GM23248 (cell line): Measurements from ENCODE around the gene GRM7. TPM values are rescaled to one million over a fixed set of nuclear protein-coding genes. Genes with fewer than 3 reads are reported as not detected.

ENCODE experiments used
- DNase-seq: peaks from one replicate; pipeline ENCODE4 v3.0.0-alpha.2; 2015
- H2AFZ ChIP-seq: fragments of 200-600 bp; sonication (generic); 2 replicates; pipeline ENCODE4 v1.6.1; 2016; ENCODE audit warnings: antibody characterized with exemption
- H3F3A ChIP-seq: fragments of 200-600 bp; sonication (generic); 2 replicates; pipeline ENCODE4 v1.6.1; 2016; ENCODE audit warnings: mild to moderate bottlenecking, antibody characterized with exemption, mixed run types; ENCODE audit not compliant: insufficient read depth
- H3K27ac ChIP-seq: fragments of 200-600 bp; sonication (generic); 2 replicates; pipeline ENCODE4 v1.5.1; 2016; ENCODE audit warnings: mild to moderate bottlenecking
- H3K27me3 ChIP-seq: fragments of 200-600 bp; sonication (generic); replicated peaks from 2 replicates; pipeline ENCODE4 v1.6.1; 2016; ENCODE audit warnings: mild to moderate bottlenecking; ENCODE audit not compliant: insufficient read depth
- H3K36me3 ChIP-seq: fragments of 200-600 bp; sonication (generic); 2 replicates; pipeline ENCODE4 v1.6.1; 2016; ENCODE audit warnings: low read depth, mild to moderate bottlenecking
- H3K4me1 ChIP-seq: fragments of 200-600 bp; sonication (generic); 2 replicates; pipeline ENCODE4 v1.6.1; 2016; ENCODE audit warnings: mild to moderate bottlenecking; ENCODE audit not compliant: insufficient read depth
- H3K4me2 ChIP-seq: fragments of 200-600 bp; sonication (generic); one replicate; pipeline ENCODE4 v1.6.1; 2016; ENCODE audit warnings: mild to moderate bottlenecking; ENCODE audit not compliant: unreplicated experiment
- H3K4me3 ChIP-seq: fragments of 200-600 bp; sonication (generic); 2 replicates; pipeline ENCODE4 v1.5.1; 2016; ENCODE audit warnings: mild to moderate bottlenecking
- H3K79me2 ChIP-seq: fragments of 200-600 bp; sonication (generic); 2 replicates; pipeline ENCODE4 v1.6.1; 2016; ENCODE audit warnings: mild to moderate bottlenecking; ENCODE audit not compliant: insufficient read depth
- H3K9ac ChIP-seq: fragments of 200-600 bp; sonication (generic); 2 replicates; pipeline ENCODE4 v1.6.1; 2016; ENCODE audit warnings: mild to moderate bottlenecking
- H3K9me2 ChIP-seq: fragments of 200-600 bp; sonication (generic); 2 replicates; pipeline ENCODE4 v1.6.1; 2016; ENCODE audit warnings: mixed run types, mild to moderate bottlenecking, moderate library complexity; ENCODE audit not compliant: insufficient read depth
- H3K9me3 ChIP-seq: fragments of 200-600 bp; sonication (generic); one replicate; pipeline ENCODE4 v1.6.1; 2017; ENCODE audit warnings: low read depth
- H4K20me1 ChIP-seq: fragments of 200-600 bp; sonication (generic); 2 replicates; pipeline ENCODE4 v1.6.0; 2016; ENCODE audit not compliant: insufficient read depth
- EZH2 ChIP-seq: fragments of 200-600 bp; sonication (generic); IDR thresholded peaks from 2 replicates; pipeline ENCODE4 v1.6.1; 2018; ENCODE audit warnings: antibody characterized with exemption, mild to moderate bottlenecking; ENCODE audit not compliant: insufficient read depth, poor library complexity, severe bottlenecking
- EZH2phosphoT487 ChIP-seq: fragments of 200-600 bp; sonication (generic); IDR thresholded peaks from 2 replicates; pipeline ENCODE4 v1.6.1; 2018; ENCODE audit warnings: antibody characterized with exemption, moderate library complexity, mild to moderate bottlenecking, low read depth; ENCODE audit not compliant: insufficient read depth
- WGBS, 2 experiments: methylation state at CpG; one replicate each; pipeline ENCODE4 v1.1.6; 2015 to 2017; ENCODE audit warnings: low lambda C conversion rate in 2 of 2, low coverage in 1 of 2; ENCODE audit errors: missing lambda C conversion rate in 2 of 2; 5-methylcytosine and 5-hydroxymethylcytosine counted together
- in situ Hi-C: fragments of 300-500 bp; cut with MboI; formaldehyde crosslinking; loops from 2 replicates; pipeline ENCODE4 v1.15.0; 2020
- polyA plus RNA-seq: library from polyadenylated mRNA; unstranded; fragments of >200 nt; fragmentation: Nextera tagmentation; extraction: Ambion mirVana; gene quantifications from 2 replicates; pipeline ENCODE4 v1.2.1, GENCODE V29; 2016
- total RNA-seq: library from RNA; depleted of rRNA; stranded (reverse); fragments of >200 nt; shearing (Covaris generic); gene quantifications from 2 replicates; pipeline ENCODE4 v1.2.3, GENCODE V29; 2014

The GRM7 gene
- total and polyA plus RNA-seq, 2 experiments from 2014 or later, result not detected

DNA sequence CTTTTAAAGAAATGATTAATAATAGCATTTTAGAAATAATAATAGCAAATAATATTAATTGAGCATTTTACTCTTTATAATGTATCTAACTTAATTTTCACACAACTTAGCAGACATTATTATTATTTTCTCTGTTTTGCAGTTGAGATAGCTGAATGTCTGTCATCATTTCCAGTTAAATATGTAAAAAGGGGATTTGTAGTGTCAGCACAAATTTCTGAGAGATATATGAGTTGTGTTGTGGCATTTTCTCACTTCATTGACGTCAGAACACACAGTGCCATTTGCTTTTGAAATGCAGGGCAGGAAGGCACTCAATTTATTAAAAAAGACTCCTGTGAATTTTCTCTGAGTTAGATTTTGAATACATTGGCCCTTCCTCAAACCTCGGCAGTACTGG lies 111.0 kb downstream of the GRM7 start:
- no peak overlapping the region for H3K27ac ChIP-seq
- 27 to 36% methylated on average over 2 of the region's 2 CpGs for WGBS, 2 experiments
- in situ Hi-C loops, result no loop called here
- no peak for TF ChIP-seq EZH2
- TF ChIP-seq EZH2phosphoT487, result no peak
- no peak overlapping the region for H2AFZ ChIP-seq
- H3F3A ChIP-seq, result no peaks in the 10 kb centered on the region
- H3K27me3 ChIP-seq, result no peaks in the 10 kb centered on the region
- no peak overlapping the region for H3K4me3 ChIP-seq
- H3K79me2 ChIP-seq, result no peaks in the 10 kb centered on the region
- H4K20me1 ChIP-seq, result no peaks in the 10 kb centered on the region
- H3K9me3 ChIP-seq, result no peaks in the 10 kb centered on the region
- no peak for DNase-seq
- no peaks in the 10 kb centered on the region for H3K9me2 ChIP-seq
- no peaks in the 10 kb centered on the region for H3K36me3 ChIP-seq
- no peak overlapping the region for H3K9ac ChIP-seq
- H3K4me2 ChIP-seq, result no peak overlapping the region
- no peaks in the 10 kb centered on the region for H3K4me1 ChIP-seq

DNA sequence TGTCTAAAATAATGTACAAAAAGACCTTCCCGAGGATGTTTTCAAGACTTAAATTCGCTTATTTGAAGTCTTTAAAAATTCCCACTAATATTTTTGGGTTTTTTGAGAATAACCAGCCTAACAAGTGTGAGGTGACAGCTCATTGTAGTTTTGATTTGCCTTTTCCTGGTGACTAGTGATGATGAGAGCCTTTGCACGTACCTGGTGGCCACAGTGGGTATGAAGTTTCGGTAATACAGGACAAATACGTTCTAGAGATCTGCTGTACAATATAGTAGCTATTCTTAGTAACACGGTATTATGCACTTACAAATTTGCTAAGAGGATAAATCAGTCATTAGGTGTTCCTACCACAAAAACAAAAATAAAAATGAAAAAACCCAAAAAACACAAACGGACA lies 124.9 kb downstream of the GRM7 start:
- no peaks in the 10 kb centered on the region for H3F3A ChIP-seq
- H3K27ac ChIP-seq, result no peak overlapping the region
- no peak overlapping the region for H2AFZ ChIP-seq
- H3K36me3 ChIP-seq, result no peaks in the 10 kb centered on the region
- no peaks in the 10 kb centered on the region for H3K4me1 ChIP-seq
- no peaks in the 10 kb centered on the region for H3K9me2 ChIP-seq
- in situ Hi-C loops, result no loop called here
- no peak overlapping the region for H3K4me3 ChIP-seq
- no peak overlapping the region for H3K4me2 ChIP-seq
- H3K9ac ChIP-seq, result no peak overlapping the region
- 11 to 15% methylated on average over 7 of the region's 7 CpGs for WGBS, 2 experiments
- DNase-seq, result no peak
- H4K20me1 ChIP-seq, result no peaks in the 10 kb centered on the region
- no peak for TF ChIP-seq EZH2
- H3K9me3 ChIP-seq, result no peaks in the 10 kb centered on the region
- H3K27me3 ChIP-seq, result no peaks in the 10 kb centered on the region
- H3K79me2 ChIP-seq, result no peaks in the 10 kb centered on the region

DNA sequence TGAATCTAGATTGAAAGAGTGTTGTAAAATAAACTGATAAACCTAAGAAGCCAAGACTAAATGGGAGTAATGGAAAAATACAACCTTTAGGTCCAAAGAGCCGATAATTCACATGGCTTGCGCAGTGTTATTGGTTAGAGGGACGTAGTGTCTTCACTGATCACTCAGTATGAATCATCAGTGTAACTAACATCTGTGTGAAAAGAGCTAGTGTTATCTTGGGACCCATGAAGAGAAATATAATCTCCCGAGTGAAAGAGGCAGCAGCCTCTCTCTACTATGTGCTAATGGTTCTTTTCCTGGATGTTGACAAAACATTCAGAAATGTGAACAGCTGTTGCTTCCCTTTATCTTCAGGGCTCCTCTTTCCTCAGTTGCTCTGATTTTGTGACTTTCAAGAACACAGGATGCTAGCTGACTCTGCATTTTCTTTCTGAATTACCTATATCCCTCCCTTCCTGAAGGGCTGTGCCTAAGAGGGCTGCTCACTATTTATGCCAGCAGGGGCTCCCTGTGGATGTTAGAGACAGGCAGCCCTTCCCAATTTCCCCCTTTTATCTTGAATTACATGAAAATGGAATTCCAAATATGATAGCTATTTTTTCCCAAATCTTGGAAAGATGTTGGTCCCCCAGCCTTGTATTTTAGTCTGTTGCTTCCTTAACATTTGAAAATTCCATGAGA lies 128.8 kb downstream of the GRM7 start:
- no peaks in the 10 kb centered on the region for H3K9me2 ChIP-seq
- no peaks in the 10 kb centered on the region for H3F3A ChIP-seq
- H3K9me3 ChIP-seq, result no peaks in the 10 kb centered on the region
- H2AFZ ChIP-seq, result no peak overlapping the region
- H3K36me3 ChIP-seq, result no peaks in the 10 kb centered on the region
- no peak for DNase-seq
- 26 to 31% methylated on average over 4 of the region's 4 CpGs for WGBS, 2 experiments
- no peak overlapping the region for H3K9ac ChIP-seq
- H3K27me3 ChIP-seq, result no peaks in the 10 kb centered on the region
- H3K4me3 ChIP-seq, result no peak overlapping the region
- H3K4me1 ChIP-seq, result no peaks in the 10 kb centered on the region
- in situ Hi-C loops, result no loop called here
- no peak for TF ChIP-seq EZH2
- TF ChIP-seq EZH2phosphoT487, result no peak
- H4K20me1 ChIP-seq, result no peaks in the 10 kb centered on the region
- no peak overlapping the region for H3K4me2 ChIP-seq
- H3K27ac ChIP-seq, result no peak overlapping the region
- no peaks in the 10 kb centered on the region for H3K79me2 ChIP-seq

DNA sequence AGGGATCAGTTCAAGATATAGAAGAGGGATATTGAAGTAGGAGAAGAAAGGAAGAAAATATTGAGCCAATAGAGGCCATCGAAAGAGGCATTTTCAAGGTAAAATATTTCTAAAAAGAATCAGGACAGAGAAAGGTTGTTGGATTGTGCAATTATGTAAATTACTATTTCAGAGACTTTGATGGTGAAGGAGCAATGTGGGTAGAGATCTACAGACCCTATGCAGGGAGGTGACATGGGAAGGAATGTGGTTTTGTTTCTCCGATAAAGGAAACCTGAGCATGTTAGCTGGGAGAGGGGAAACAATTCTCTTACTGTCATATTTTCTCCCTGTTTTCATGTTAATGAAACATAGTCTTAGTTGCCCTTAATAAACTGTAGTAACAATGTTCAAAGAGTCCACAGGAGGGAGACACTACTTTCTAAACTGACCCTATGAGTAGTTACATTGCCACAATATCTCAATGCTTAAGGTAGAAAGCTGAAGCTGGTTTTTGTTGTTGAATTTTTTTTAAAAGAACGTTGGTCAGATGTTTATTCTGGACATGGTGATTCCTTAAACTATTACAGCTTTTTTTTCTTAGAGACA lies 133.3 kb downstream of the GRM7 start:
- Histone ChIP-seq H3K9ac (no peak overlapping the region), H3K9me3 (no peaks in the 10 kb centered on the region), H3F3A (no peaks in the 10 kb centered on the region), H3K4me1 (no peaks in the 10 kb centered on the region), H2AFZ (no peak overlapping the region), H3K4me2 (no peak overlapping the region), H3K4me3 (no peak overlapping the region), H3K9me2 (no peaks in the 10 kb centered on the region), H3K27ac (no peak overlapping the region), H4K20me1 (no peaks in the 10 kb centered on the region), H3K36me3 (no peaks in the 10 kb centered on the region), H3K27me3 (no peaks in the 10 kb centered on the region), H3K79me2 (no peaks in the 10 kb centered on the region)
- TF ChIP-seq EZH2phosphoT487, result no peak
- in situ Hi-C loops, result no loop called here
- 14 to 26% methylated on average over 3 of the region's 3 CpGs for whole genome bisulfite sequencing, 2 experiments
- no peak for DNase-seq
